ENCODE data around the gene RAB36. TPM values are rescaled to one million over a fixed set of nuclear protein-coding genes. Genes with fewer than 3 reads are reported as not detected.

RAB36 gene
- total and polyA plus RNA-seq, 10 donors = 1.0 to 3.7 (median 1.6) TPM

DNA sequence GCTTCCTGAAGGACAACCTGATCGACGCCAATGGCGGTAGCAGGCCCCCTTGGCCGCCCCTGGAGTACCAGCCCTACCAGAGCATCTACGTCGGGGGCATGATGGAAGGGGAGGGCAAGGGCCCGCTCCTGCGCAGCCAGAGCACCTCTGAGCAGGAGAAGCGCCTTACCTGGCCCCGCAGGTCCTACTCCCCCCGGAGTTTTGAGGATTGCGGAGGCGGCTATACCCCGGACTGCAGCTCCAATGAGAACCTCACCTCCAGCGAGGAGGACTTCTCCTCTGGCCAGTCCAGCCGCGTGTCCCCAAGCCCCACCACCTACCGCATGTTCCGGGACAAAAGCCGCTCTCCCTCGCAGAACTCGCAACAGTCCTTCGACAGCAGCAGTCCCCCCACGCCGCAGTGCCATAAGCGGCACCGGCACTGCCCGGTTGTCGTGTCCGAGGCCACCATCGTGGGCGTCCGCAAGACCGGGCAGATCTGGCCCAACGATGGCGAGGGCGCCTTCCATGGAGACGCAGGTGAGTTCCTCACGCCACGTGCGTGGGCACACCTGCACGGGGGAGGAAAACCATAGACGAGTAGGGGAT is 36.5 kb downstream of the RAB36 start:
- peak; percentile 81 for DNase-seq
- intact Hi-C loops (cut with DNase I; ENCODE audit: low total_unique reads) = loop anchor here (10.0 kb wide), 1 partner anchor 63 kb away; no protein-coding TSS in a partner anchor
- H3K4me1 ChIP-seq = peaks cover 52 to 92% (median 82%) of the 10 kb centered on the region in 6 donors

GRCh38 chr22:23182309-23183060 is 37.2 kb downstream of the RAB36 start:
- Histone ChIP-seq H3K27me3 (replicated peaks in 1 of 7) (no peaks in the 10 kb centered on the region), H3K4me1 (peaks cover 52 to 92% (median 85%) of the 10 kb centered on the region in 6 donors)
- intact Hi-C loops (cut with DNase I; ENCODE audit: low total_unique reads) = loop anchor here (10.0 kb wide), 1 partner anchor 62 kb away; no protein-coding TSS in a partner anchor

More for the DNA sequence above, 36.5 kb downstream of the RAB36 start:
- TF ChIP-seq CTCF (IDR thresholded peaks at IDR 0.05 in 8 of 11, conservative IDR thresholded peaks at IDR 0.05 in 3 of 11) = no peak
- TF ChIP-seq POLR2AphosphoS5 (IDR thresholded peaks at IDR 0.05) = peak in 1 of 3 donors; percentile 38
- peaks cover 0 to 3% (median under 1%) of the 10 kb centered on the region in 8 donors for H3K9me3 ChIP-seq
- H3K36me3 ChIP-seq = no peaks in the 10 kb centered on the region
- peak overlapping the region in 5 of 8 donors; percentile 36 to 89 (median 81) for H3K27ac ChIP-seq
- WGBS, 5 donors = 23 to 44% (median 28%) methylated on average over 29 to 43 of the region's 43 CpGs
- no peaks in the 10 kb centered on the region for H3K27me3 ChIP-seq (replicated peaks in 1 of 7)
- peak overlapping the region; percentile 27 to 86 (median 66) for H3K4me3 ChIP-seq

DNA sequence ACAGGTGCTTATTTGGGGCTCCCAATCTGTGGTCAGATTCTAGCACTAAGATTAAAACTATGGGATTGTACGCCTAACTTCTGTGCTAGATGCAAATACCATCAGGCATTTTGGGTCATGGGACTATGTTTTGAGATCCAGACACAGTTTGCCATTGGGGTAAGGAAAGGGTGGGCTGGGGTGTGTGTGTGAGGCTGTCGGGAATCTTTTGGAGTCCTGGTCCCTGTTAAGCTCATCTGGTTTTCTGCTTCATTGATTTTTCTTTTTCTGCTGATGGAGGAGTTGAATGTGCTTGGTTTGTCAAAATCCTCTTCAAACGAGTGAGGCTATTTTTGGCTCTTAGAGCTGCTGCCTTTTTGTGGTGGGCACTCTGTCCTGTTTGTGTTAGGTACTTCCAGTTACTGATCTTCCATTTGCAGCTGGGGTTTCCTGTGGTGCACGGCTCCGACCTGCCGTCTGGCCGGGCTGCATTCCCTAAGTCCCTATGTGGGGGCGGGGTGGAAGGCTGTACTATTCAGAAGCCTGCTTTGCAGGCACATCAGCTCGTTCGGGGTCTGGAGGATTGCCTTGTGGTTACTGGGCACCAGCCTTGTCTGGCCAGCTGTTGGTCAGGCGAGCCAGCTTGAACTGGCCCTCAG is 37.9 kb downstream of the RAB36 start:
- intact Hi-C loops (cut with DNase I; ENCODE audit: low total_unique reads) = loop anchor here (10.0 kb wide), 1 partner anchor 62 kb away; no protein-coding TSS in a partner anchor
- Histone ChIP-seq H3K9me3 (no peaks in the 10 kb centered on the region), H3K27me3 (replicated peaks in 1 of 7) (no peaks in the 10 kb centered on the region), H3K4me3 (peak overlapping the region in 7 of 8 donors; percentile 63 to 86 (median 66)), H3K27ac (peak overlapping the region in 5 of 8 donors; percentile 15 to 89 (median 81)), H3K36me3 (peaks cover 0 to 6% (median 2%) of the 10 kb centered on the region in 6 donors), H3K4me1 (peaks cover 52 to 92% (median 87%) of the 10 kb centered on the region in 6 donors)
- no peak for TF ChIP-seq POLR2AphosphoS5 (IDR thresholded peaks at IDR 0.05)
- no peak for TF ChIP-seq CTCF (IDR thresholded peaks at IDR 0.05 in 8 of 11, conservative IDR thresholded peaks at IDR 0.05 in 3 of 11)
- TF ChIP-seq POLR2A (IDR thresholded peaks at IDR 0.05) = no peak
- no peak for DNase-seq
- WGBS, 5 donors = 8 to 18% (median 13%) methylated on average over 11 of the region's 11 CpGs

More at GRCh38 chr22:23182309-23183060, 37.2 kb downstream of the RAB36 start:
- no peaks in the 10 kb centered on the region for H3K9me3 ChIP-seq
- TF ChIP-seq POLR2AphosphoS5 (IDR thresholded peaks at IDR 0.05) (no peak), POLR2A (IDR thresholded peaks at IDR 0.05) (no peak), CTCF (IDR thresholded peaks at IDR 0.05 in 8 of 11, conservative IDR thresholded peaks at IDR 0.05 in 3 of 11) (no peak)
- H3K27ac ChIP-seq = peak overlapping the region in 4 of 8 donors; percentile 29 to 89 (median 83)
- no peaks in the 10 kb centered on the region for H3K36me3 ChIP-seq
- 11 to 29% (median 15%) methylated on average over 12 of the region's 12 CpGs for WGBS, 5 donors
- peak overlapping the region; percentile 27 to 86 (median 66) for H3K4me3 ChIP-seq
- DNase-seq = no peak

Measured in spleen (tissue), 11 donors.